Measurements from ENCODE around the gene LAMB1.

DNA sequence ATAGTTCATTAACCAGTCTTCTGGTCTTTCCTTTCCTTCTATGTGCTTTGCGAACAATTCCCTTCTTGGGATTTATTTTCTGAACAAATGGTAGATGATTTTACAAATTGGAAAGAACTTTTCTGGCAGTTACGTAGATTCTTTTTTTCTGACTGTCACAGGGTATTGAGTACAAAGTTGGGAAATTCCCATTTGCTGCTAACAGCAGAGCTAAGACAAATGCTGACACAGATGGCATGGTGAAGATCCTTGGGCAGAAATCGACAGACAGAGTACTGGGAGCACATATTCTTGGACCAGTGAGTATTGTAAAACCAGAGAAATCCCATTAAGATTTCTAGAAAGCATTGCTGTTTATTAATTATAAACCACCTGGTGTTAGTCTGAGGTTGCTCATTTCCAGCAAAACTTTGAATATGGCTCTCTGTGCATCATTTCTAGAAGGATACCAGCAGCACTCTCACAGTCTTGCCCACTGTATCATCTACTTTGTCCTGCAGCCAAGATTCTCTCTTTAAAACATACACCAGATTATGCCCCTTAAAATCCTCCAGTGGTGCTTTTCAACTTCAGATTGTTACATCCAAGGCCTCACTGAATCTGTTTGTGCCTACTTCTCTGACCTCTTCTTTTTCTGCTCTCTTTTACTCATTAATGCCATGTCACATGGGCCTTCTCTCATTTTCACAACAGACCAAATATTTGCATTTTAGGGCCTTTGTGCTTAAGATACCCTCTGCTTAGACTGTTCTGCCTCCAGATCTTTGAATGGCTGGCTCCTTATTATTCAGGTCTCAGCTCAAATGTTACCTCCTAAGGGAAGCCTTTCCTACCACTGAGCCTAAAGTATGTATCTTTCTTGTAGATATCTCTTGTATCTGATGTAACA lies 85.0 kb downstream of the LAMB1 start:
- TF ChIP-seq, protein P1, sequence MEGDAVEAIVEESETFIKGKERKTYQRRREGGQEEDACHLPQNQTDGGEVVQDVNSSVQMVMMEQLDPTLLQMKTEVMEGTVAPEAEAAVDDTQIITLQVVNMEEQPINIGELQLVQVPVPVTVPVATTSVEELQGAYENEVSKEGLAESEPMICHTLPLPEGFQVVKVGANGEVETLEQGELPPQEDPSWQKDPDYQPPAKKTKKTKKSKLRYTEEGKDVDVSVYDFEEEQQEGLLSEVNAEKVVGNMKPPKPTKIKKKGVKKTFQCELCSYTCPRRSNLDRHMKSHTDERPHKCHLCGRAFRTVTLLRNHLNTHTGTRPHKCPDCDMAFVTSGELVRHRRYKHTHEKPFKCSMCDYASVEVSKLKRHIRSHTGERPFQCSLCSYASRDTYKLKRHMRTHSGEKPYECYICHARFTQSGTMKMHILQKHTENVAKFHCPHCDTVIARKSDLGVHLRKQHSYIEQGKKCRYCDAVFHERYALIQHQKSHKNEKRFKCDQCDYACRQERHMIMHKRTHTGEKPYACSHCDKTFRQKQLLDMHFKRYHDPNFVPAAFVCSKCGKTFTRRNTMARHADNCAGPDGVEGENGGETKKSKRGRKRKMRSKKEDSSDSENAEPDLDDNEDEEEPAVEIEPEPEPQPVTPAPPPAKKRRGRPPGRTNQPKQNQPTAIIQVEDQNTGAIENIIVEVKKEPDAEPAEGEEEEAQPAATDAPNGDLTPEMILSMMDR (IDR thresholded peaks at IDR 0.05; ENCODE audit: low read length) = no peak
- TF ChIP-seq EZH2 (IDR thresholded peaks at IDR 0.05; ENCODE audit: borderline replicate concordance, low read length) = no peak
